ENCODE data around the gene CDK6. TPM values are rescaled to one million over a fixed set of nuclear protein-coding genes. Genes with fewer than 3 reads are reported as not detected.

Gene CDK6
- total RNA-seq, 1 experiment from 2014 or later = 41.4 TPM

- ChIA-PET CTCF (no interaction called here), POLR2A (no interaction called here), RAD21 (ENCODE audit: low non-redundant PET in 1 of 2, low total read pairs in 2 of 2, uncharacterized antibody in 2 of 2, unreplicated experiment in 2 of 2) (no interaction called here)
- no peak for TF ChIP-seq FOSL1 (IDR thresholded peaks at IDR 0.05; ENCODE audit: low read depth)
- Histone ChIP-seq H3K9me3 (ENCODE audit: control insufficient read depth in 1 of 2, insufficient read depth in 1 of 2, low read depth in 1 of 2, low read length in 2 of 2) (no peaks in the 10 kb centered on the region), H3K27me3 (ENCODE audit: insufficient read depth, low read length) (no peaks in the 10 kb centered on the region), H3K4me2 (ENCODE audit: low read length) (no peak overlapping the region), H4K20me1 (ENCODE audit: insufficient read depth) (no peaks in the 10 kb centered on the region), H3K9me2 (ENCODE audit: insufficient read depth) (no peaks in the 10 kb centered on the region), H3K79me2 (ENCODE audit: insufficient read depth, low read length) (peaks cover 17% of the 10 kb centered on the region), H3K4me1 (ENCODE audit: control insufficient read depth in 1 of 2, insufficient read depth in 2 of 2, low read length in 2 of 2) (no peaks in the 10 kb centered on the region), H3K27ac (ENCODE audit: low read depth, low read length) (no peak overlapping the region), H3K4me3 (replicated peaks in 1 of 2; ENCODE audit: low read depth in 1 of 2, low read length in 2 of 2) (no peak overlapping the region), H3K9ac (ENCODE audit: low read length) (no peak overlapping the region), H2AFZ (ENCODE audit: low read depth, low read length, poor library complexity, severe bottlenecking) (no peak overlapping the region), H3K36me3 (ENCODE audit: control insufficient read depth in 1 of 2, insufficient read depth in 2 of 2, low read length in 2 of 2) (no peaks in the 10 kb centered on the region; a peak in 1 of 4 replicates)
- DNase-seq (ENCODE audit: low read depth, low spot score) = no peak
- BruUV-seq (replicated peaks) = no TSS peak
- ATAC-seq = no peak
- intact Hi-C loops (cut with micrococcal nuclease) = no loop called here
These were observed 120.4 kb downstream of the CDK6 start for GRCh38 chr7:92715963-92716362.

GRCh38 chr7:92714767-92715166 is 121.6 kb downstream of the CDK6 start:
- no peak for TF ChIP-seq JUND (IDR thresholded peaks at IDR 0.05)

GRCh38 chr7:92714280-92714679 is 122.1 kb downstream of the CDK6 start:
- no TSS peak for BruUV-seq (replicated peaks)
- ChIA-PET RAD21 (ENCODE audit: low non-redundant PET in 1 of 2, low total read pairs in 2 of 2, uncharacterized antibody in 2 of 2, unreplicated experiment in 2 of 2) (no interaction called here), POLR2A (interaction anchor here (1.4 kb wide), 1 partner anchor 17 kb away, joined by 4 read pairs; no protein-coding TSS in a partner anchor), CTCF (no interaction called here)
- intact Hi-C loops (cut with micrococcal nuclease) = no loop called here
- Histone ChIP-seq H3K4me3 (replicated peaks in 1 of 2; ENCODE audit: low read depth in 1 of 2, low read length in 2 of 2) (no peak overlapping the region), H3K9me3 (ENCODE audit: control insufficient read depth in 1 of 2, insufficient read depth in 1 of 2, low read depth in 1 of 2, low read length in 2 of 2) (no peaks in the 10 kb centered on the region), H3K9me2 (ENCODE audit: insufficient read depth) (no peaks in the 10 kb centered on the region), H3K9ac (ENCODE audit: low read length) (no peak overlapping the region), H3K4me1 (ENCODE audit: control insufficient read depth in 1 of 2, insufficient read depth in 2 of 2, low read length in 2 of 2) (no peaks in the 10 kb centered on the region), H3K36me3 (ENCODE audit: control insufficient read depth in 1 of 2, insufficient read depth in 2 of 2, low read length in 2 of 2) (no peaks in the 10 kb centered on the region; a peak in 1 of 4 replicates), H3K4me2 (ENCODE audit: low read length) (no peak overlapping the region), H3K27ac (ENCODE audit: low read depth, low read length) (no peak overlapping the region), H4K20me1 (ENCODE audit: insufficient read depth) (no peaks in the 10 kb centered on the region), H3K79me2 (ENCODE audit: insufficient read depth, low read length) (peaks cover 12% of the 10 kb centered on the region), H3K27me3 (ENCODE audit: insufficient read depth, low read length) (no peaks in the 10 kb centered on the region), H2AFZ (ENCODE audit: low read depth, low read length, poor library complexity, severe bottlenecking) (no peak overlapping the region)
- DNase-seq (ENCODE audit: low read depth, low spot score) (no peak), ATAC-seq (no peak)
- TF ChIP-seq EZH2 (IDR thresholded peaks at IDR 0.05) (no peak), ATF3 (IDR thresholded peaks at IDR 0.05) (no peak), ZBTB33 (IDR thresholded peaks at IDR 0.05; ENCODE audit: extremely low read depth, insufficient replicate concordance, low read length) (no peak), ZFX (IDR thresholded peaks at IDR 0.05) (no peak)

More at GRCh38 chr7:92714767-92715166, 121.6 kb downstream of the CDK6 start:
- Histone ChIP-seq H3K4me1 (ENCODE audit: control insufficient read depth in 1 of 2, insufficient read depth in 2 of 2, low read length in 2 of 2) (no peaks in the 10 kb centered on the region), H4K20me1 (ENCODE audit: insufficient read depth) (no peaks in the 10 kb centered on the region), H3K79me2 (ENCODE audit: insufficient read depth, low read length) (peaks cover 11% of the 10 kb centered on the region), H2AFZ (ENCODE audit: low read depth, low read length, poor library complexity, severe bottlenecking) (no peak overlapping the region), H3K27ac (ENCODE audit: low read depth, low read length) (no peak overlapping the region), H3K4me2 (ENCODE audit: low read length) (no peak overlapping the region), H3K4me3 (replicated peaks in 1 of 2; ENCODE audit: low read depth in 1 of 2, low read length in 2 of 2) (no peak overlapping the region), H3K9me2 (ENCODE audit: insufficient read depth) (no peaks in the 10 kb centered on the region), H3K27me3 (ENCODE audit: insufficient read depth, low read length) (no peaks in the 10 kb centered on the region), H3K36me3 (ENCODE audit: control insufficient read depth in 1 of 2, insufficient read depth in 2 of 2, low read length in 2 of 2) (no peaks in the 10 kb centered on the region; a peak in 1 of 4 replicates), H3K9me3 (ENCODE audit: control insufficient read depth in 1 of 2, insufficient read depth in 1 of 2, low read depth in 1 of 2, low read length in 2 of 2) (no peaks in the 10 kb centered on the region), H3K9ac (ENCODE audit: low read length) (no peak overlapping the region)
- ChIA-PET POLR2A (interaction anchor here (1.4 kb wide), 1 partner anchor 17 kb away, joined by 4 read pairs; no protein-coding TSS in a partner anchor), RAD21 (ENCODE audit: low non-redundant PET in 1 of 2, low total read pairs in 2 of 2, uncharacterized antibody in 2 of 2, unreplicated experiment in 2 of 2) (no interaction called here), CTCF (no interaction called here)
- no TSS peak for BruUV-seq (replicated peaks)
- DNase-seq (ENCODE audit: low read depth, low spot score) (no peak), ATAC-seq (no peak)
- intact Hi-C loops (cut with micrococcal nuclease) = no loop called here

Measured in HCT116 (cell line).